ENCODE measurements around the gene RPN2. TPM values are rescaled to one million over a fixed set of nuclear protein-coding genes. Genes with fewer than 3 reads are reported as not detected.
A peak's percentile ranks its signal among the peaks of the same experiment; 100 is the strongest.

Gene RPN2
- 100 to 1,000 TPM in 4 of 5 experiments, 10 to 100 TPM in 1; 88.7 to 222 (median 108) TPM for total RNA-seq
- 100 to 1,000 TPM; 241 to 281 TPM for polyA plus RNA-seq
- 127 reads per million, percentile 88 among the genes with 10 or more reads in this experiment for total RNA-seq

DNA sequence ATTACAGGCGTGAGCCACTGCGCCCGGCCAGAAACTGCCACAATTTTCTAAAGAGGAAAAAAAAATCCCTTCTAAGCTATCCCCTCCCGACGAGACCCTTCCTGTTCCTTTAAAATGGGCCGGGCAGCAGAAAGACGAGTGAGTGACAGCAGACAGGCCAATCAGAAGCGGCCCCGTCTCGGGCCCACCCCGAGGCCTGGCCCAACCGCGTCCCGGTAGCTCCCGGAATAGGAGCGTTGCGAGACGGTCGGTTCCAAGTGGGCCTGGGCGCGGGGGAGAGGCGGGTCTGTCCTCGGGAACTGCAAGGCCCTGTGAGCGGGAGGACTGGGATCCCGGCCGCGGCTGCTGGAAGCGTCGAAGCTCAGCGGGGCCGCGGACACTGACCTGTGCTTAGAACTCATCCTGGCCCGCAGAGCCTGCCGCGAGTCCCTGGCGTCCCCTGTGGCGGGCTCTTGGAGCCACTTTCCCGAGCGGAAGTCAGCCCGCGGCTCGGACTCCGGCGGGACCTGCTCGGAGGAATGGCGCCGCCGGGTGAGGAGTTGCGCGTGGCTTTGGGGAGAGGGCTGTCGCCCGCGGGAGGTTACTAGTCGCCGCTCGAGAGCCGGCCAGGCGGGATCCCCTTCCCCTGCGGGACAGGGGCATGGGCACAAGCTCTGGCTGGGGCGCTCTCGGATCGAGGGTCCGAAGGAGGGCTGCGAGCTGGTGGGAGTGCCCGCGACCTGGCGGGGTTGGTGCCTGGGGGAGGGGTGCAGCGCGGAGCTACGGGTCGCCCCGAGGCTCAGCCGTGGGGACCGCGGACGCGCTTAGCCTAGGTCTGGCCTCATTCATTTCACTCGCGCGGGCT, at the start of gene RPN2, which contains the start of gene MROH8:
RPN2 (plus strand) TSS at position 492 of the 844 bp plus-strand sequence; CDS start at position 519, 27 bp downstream.
MROH8 (minus strand) TSS at position 710 of the 844 bp plus-strand sequence.
- Histone ChIP-seq H3K36me3 (ENCODE audit: control insufficient read depth in 2 of 3, insufficient read depth in 3 of 3, low read length in 3 of 3) (peaks cover 0 to 19% (median 0%) of the 10 kb centered on the region in 3 experiments), H3K4me3 (ENCODE audit: low read length) (peak within 1 kb of the TSS; percentile 85), H3K27ac (ENCODE audit: low read depth, low read length) (peak within 1 kb of the TSS; percentile 87), H3K4me1 (ENCODE audit: control insufficient read depth in 2 of 2, insufficient read depth in 2 of 2, low read length in 2 of 2) (peaks cover 13 to 15% of the 10 kb centered on the region in 2 donors), H3K27me3 (ENCODE audit: control insufficient read depth in 2 of 2, insufficient read depth in 2 of 2, low read length in 2 of 2) (no peaks in the 10 kb centered on the region), H3K9me3 (ENCODE audit: control insufficient read depth in 2 of 3, low read length in 3 of 3) (no peaks in the 10 kb centered on the region)
- Mint-ChIP-seq H3K9me3 (peaks cover 0 to 2% (median 0%) of the 10 kb centered on the region in 11 donors), H3K4me3 (peak within 1 kb of the TSS; percentile 89 to 99 (median 96)), H3K27ac (peak within 1 kb of the TSS; percentile 94 to 99 (median 97)), H3K27me3 (peaks cover 0 to 6% (median 0%) of the 10 kb centered on the region in 5 donors), H3K4me1 (peaks cover 34 to 48% (median 36%) of the 10 kb centered on the region in 7 donors), H3K36me3 (peaks cover 1 to 14% (median 8%) of the 10 kb centered on the region in 5 donors)
- intact Hi-C loops (cut with micrococcal nuclease): loop anchor here (1.0 to 10.0 kb wide), 18 partner anchors 13 to 1437 kb away; partner anchors contain the start of genes BLCAP (in 1 of the 2), DSN1 (in 1 of the 2), MANBAL (in 1 of the 2) and RBL1 (in 1 of the 2)
- POLR2A ChIA-PET: interaction anchor here (0.6 to 3.3 kb wide), 19 partner anchors 11 to 1225 kb away, joined by 3 to 46 read pairs (median 4); partner anchors contain the start of genes BLCAP, RBL1 and SCAND1
- peak; percentile 83 to 95 (median 92) for DNase-seq
- ATAC-seq: peak; percentile 96
- CTCF ChIA-PET: interaction anchor here (0.6 to 4.9 kb wide), 8 partner anchors 15 to 944 kb away, joined by 3 to 53 read pairs (median 4); partner anchors contain the start of gene MANBAL

GRCh38 chr20:37131486-37131885, 47.6 kb upstream of the RPN2 start:
- intact Hi-C loops (cut with micrococcal nuclease): no loop called here
- ATAC-seq (no peak), DNase-seq (no peak)
- CTCF ChIA-PET: no interaction called here
- no peak overlapping the region for H3K4me3 Mint-ChIP-seq
- H3K4me1 ChIP-seq (ENCODE audit: control insufficient read depth in 2 of 2, insufficient read depth in 2 of 2, low read length in 2 of 2): peaks cover 0 to under 1% of the 10 kb centered on the region in 2 donors
- H3K4me1 Mint-ChIP-seq: peaks cover 0 to 4% (median 0%) of the 10 kb centered on the region in 7 donors
- H3K9me3 ChIP-seq (ENCODE audit: control insufficient read depth in 2 of 3, low read length in 3 of 3): no peaks in the 10 kb centered on the region
- no peaks in the 10 kb centered on the region for H3K9me3 Mint-ChIP-seq
- H3K36me3 Mint-ChIP-seq: peaks cover 0 to 4% (median 0%) of the 10 kb centered on the region in 5 donors
- H3K27me3 Mint-ChIP-seq: peaks cover 0 to 18% (median 0%) of the 10 kb centered on the region in 5 donors
- no peaks in the 10 kb centered on the region for H3K27me3 ChIP-seq (ENCODE audit: control insufficient read depth in 2 of 2, insufficient read depth in 2 of 2, low read length in 2 of 2)
- H3K4me3 ChIP-seq (ENCODE audit: low read length): no peak overlapping the region
- H3K27ac Mint-ChIP-seq: no peak overlapping the region
- H3K36me3 ChIP-seq (ENCODE audit: control insufficient read depth in 2 of 3, insufficient read depth in 3 of 3, low read length in 3 of 3): no peaks in the 10 kb centered on the region
- POLR2A ChIA-PET: no interaction called here
- H3K27ac ChIP-seq (ENCODE audit: low read depth, low read length): no peak overlapping the region

DNA sequence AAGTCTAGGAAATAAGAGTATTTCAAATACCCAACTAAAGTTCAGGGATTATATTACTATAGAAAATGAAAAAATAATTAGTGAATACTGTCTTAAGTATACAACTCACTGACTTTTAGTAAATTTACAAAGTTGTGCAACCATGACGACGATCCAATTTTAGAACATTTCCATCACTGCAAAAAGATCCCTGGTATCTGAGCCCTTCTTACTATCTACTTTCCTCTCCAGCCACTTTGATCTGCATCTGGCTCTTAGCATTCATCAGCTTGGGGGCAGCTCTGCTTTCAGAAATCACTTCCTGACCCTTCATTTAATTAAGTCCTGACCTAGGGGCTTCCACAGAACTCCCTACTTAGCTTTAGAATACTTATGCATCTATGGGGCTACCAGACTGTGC, 45.2 kb upstream of the RPN2 start:
- no peaks in the 10 kb centered on the region for H3K9me3 Mint-ChIP-seq
- no peaks in the 10 kb centered on the region for H3K27me3 ChIP-seq (ENCODE audit: control insufficient read depth in 2 of 2, insufficient read depth in 2 of 2, low read length in 2 of 2)
- peaks cover 0 to 4% (median 0%) of the 10 kb centered on the region in 7 donors for H3K4me1 Mint-ChIP-seq
- H3K27me3 Mint-ChIP-seq: peaks cover 0 to 16% (median 0%) of the 10 kb centered on the region in 5 donors
- intact Hi-C loops (cut with micrococcal nuclease): no loop called here
- no peak overlapping the region for H3K4me3 ChIP-seq (ENCODE audit: low read length)
- ATAC-seq (no peak), DNase-seq (no peak)
- H3K9me3 ChIP-seq (ENCODE audit: control insufficient read depth in 2 of 3, low read length in 3 of 3): no peaks in the 10 kb centered on the region
- ChIA-PET POLR2A (no interaction called here), CTCF (no interaction called here)
- H3K4me3 Mint-ChIP-seq: no peak overlapping the region
- no peak overlapping the region for H3K27ac Mint-ChIP-seq
- peaks cover 0 to 4% (median 0%) of the 10 kb centered on the region in 5 donors for H3K36me3 Mint-ChIP-seq
- peaks cover 0 to 9% of the 10 kb centered on the region in 2 donors for H3K4me1 ChIP-seq (ENCODE audit: control insufficient read depth in 2 of 2, insufficient read depth in 2 of 2, low read length in 2 of 2)
- no peaks in the 10 kb centered on the region for H3K36me3 ChIP-seq (ENCODE audit: control insufficient read depth in 2 of 3, insufficient read depth in 3 of 3, low read length in 3 of 3)
- no peak overlapping the region for H3K27ac ChIP-seq (ENCODE audit: low read depth, low read length)

DNA sequence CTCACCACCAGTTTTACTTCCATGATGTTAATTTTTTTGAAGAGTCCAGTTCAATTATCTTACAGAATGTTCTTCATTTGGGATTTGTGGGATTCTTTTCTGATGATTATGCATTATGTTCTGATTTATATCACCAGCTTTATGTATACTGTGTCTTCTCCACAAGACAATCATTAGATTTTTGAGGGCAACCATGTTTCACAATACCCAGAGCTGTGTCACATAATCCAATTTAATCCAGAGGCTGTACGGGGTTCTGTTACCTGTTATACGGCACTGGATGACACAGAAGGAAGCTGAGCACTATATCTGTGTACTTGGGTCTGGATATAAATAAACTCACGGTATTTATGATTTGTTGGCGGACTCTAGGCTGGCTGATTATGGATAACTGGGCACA, 41.6 kb upstream of the RPN2 start:
- Mint-ChIP-seq H3K27ac (no peak overlapping the region), H3K27me3 (peaks cover 0 to 11% (median 0%) of the 10 kb centered on the region in 5 donors), H3K4me3 (no peak overlapping the region), H3K36me3 (peaks cover 0 to 5% (median 4%) of the 10 kb centered on the region in 5 donors), H3K9me3 (no peaks in the 10 kb centered on the region), H3K4me1 (no peaks in the 10 kb centered on the region)
- POLR2A ChIA-PET: no interaction called here
- H3K4me1 ChIP-seq (ENCODE audit: control insufficient read depth in 2 of 2, insufficient read depth in 2 of 2, low read length in 2 of 2): peaks cover 0 to 9% of the 10 kb centered on the region in 2 donors
- ATAC-seq: no peak
- CTCF ChIA-PET: no interaction called here
- no peak overlapping the region for H3K4me3 ChIP-seq (ENCODE audit: low read length)
- H3K27me3 ChIP-seq (ENCODE audit: control insufficient read depth in 2 of 2, insufficient read depth in 2 of 2, low read length in 2 of 2): no peaks in the 10 kb centered on the region
- H3K36me3 ChIP-seq (ENCODE audit: control insufficient read depth in 2 of 3, insufficient read depth in 3 of 3, low read length in 3 of 3): no peaks in the 10 kb centered on the region
- intact Hi-C loops (cut with micrococcal nuclease): no loop called here
- DNase-seq: no peak
- no peaks in the 10 kb centered on the region for H3K9me3 ChIP-seq (ENCODE audit: control insufficient read depth in 2 of 3, low read length in 3 of 3)
- H3K27ac ChIP-seq (ENCODE audit: low read depth, low read length): no peak overlapping the region

DNA sequence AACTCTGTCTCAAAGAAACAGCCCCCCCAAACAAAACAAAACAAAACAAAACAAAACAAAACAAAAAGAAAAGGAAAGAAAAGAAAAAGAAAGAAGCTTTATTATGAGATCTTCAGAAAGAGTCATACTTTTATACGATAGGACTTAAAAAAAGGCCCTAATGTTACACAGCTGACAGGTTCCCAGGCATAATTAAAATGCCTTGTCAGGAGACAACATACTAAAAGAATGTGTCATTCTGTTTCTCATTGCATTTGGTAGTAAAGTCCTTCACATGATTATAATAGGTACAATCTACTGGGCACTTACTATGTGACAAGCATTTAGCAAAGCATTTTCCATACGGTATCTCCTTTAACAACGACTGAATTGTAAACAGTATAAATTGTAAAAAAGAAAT, 36.4 kb upstream of the RPN2 start:
- no peak overlapping the region for H3K4me3 ChIP-seq (ENCODE audit: low read length)
- H3K4me1 ChIP-seq (ENCODE audit: control insufficient read depth in 2 of 2, insufficient read depth in 2 of 2, low read length in 2 of 2): no peaks in the 10 kb centered on the region
- intact Hi-C loops (cut with micrococcal nuclease): no loop called here
- ATAC-seq (no peak), DNase-seq (no peak)
- Mint-ChIP-seq H3K27ac (no peak overlapping the region), H3K36me3 (peaks cover 0 to 8% (median 4%) of the 10 kb centered on the region in 5 donors), H3K27me3 (peaks cover 0 to 5% (median 0%) of the 10 kb centered on the region in 5 donors), H3K4me1 (no peaks in the 10 kb centered on the region), H3K9me3 (no peaks in the 10 kb centered on the region), H3K4me3 (no peak overlapping the region)
- ChIA-PET CTCF (no interaction called here), POLR2A (no interaction called here)
- H3K27ac ChIP-seq (ENCODE audit: low read depth, low read length): no peak overlapping the region
- H3K27me3 ChIP-seq (ENCODE audit: control insufficient read depth in 2 of 2, insufficient read depth in 2 of 2, low read length in 2 of 2): no peaks in the 10 kb centered on the region
- no peaks in the 10 kb centered on the region for H3K9me3 ChIP-seq (ENCODE audit: control insufficient read depth in 2 of 3, low read length in 3 of 3)
- no peaks in the 10 kb centered on the region for H3K36me3 ChIP-seq (ENCODE audit: control insufficient read depth in 2 of 3, insufficient read depth in 3 of 3, low read length in 3 of 3)

DNA sequence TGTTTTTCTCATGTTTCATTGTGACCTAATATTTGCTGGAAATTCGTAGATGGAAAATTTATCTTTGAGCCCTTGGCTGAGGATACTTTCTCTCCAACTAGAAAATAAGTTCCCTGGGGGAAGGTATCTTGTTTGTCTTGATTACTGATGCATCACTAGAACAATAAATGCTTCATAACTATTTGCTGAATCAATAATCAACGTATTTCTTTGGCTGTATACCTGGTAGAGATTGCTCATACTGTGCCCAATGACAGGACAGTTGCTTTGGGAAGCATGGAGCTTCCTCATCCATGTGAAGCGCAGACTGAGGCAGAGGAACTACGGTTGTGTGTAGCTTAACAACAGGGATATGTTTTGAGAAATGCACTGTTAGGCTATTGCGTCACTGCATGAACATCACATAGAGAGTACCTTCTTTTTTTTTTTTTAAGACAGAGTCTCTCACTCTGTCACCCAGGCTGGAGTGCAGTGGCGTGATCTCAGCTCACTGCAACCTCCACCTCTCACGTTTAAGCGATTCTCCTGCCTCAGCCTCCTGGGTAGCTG, 34.2 kb upstream of the RPN2 start:
- Histone ChIP-seq H3K27me3 (ENCODE audit: control insufficient read depth in 2 of 2, insufficient read depth in 2 of 2, low read length in 2 of 2) (no peaks in the 10 kb centered on the region), H3K9me3 (ENCODE audit: control insufficient read depth in 2 of 3, low read length in 3 of 3) (no peaks in the 10 kb centered on the region), H3K4me3 (ENCODE audit: low read length) (no peak overlapping the region), H3K27ac (ENCODE audit: low read depth, low read length) (no peak overlapping the region), H3K36me3 (ENCODE audit: control insufficient read depth in 2 of 3, insufficient read depth in 3 of 3, low read length in 3 of 3) (no peaks in the 10 kb centered on the region), H3K4me1 (ENCODE audit: control insufficient read depth in 2 of 2, insufficient read depth in 2 of 2, low read length in 2 of 2) (no peaks in the 10 kb centered on the region)
- ATAC-seq (no peak), DNase-seq (no peak)
- ChIA-PET POLR2A (no interaction called here), CTCF (no interaction called here)
- Mint-ChIP-seq H3K4me1 (no peaks in the 10 kb centered on the region), H3K9me3 (no peaks in the 10 kb centered on the region), H3K27ac (no peak overlapping the region), H3K4me3 (no peak overlapping the region), H3K27me3 (peaks cover 0 to 2% (median 0%) of the 10 kb centered on the region in 5 donors), H3K36me3 (peaks cover 0 to 8% (median 4%) of the 10 kb centered on the region in 5 donors)
- intact Hi-C loops (cut with micrococcal nuclease): no loop called here

Data from naive thymus-derived CD4-positive, alpha-beta T cell (primary cell).